Prostate gland (tissue), 2 donors: ENCODE measurements around the gene KLHL24.

Experiments
- POLR2A ChIP-seq: fragments of 450-650 bp; IDR thresholded peaks from one replicate; pipeline ENCODE4 v1.6.1; 2016; ENCODE audit warnings: antibody characterized with exemption, mild to moderate bottlenecking
- TF ChIP-seq, protein P1 (sequence below), 4 experiments: fragments of 200-600 bp in 2 of 4; fragments of 450-650 bp in 2 of 4; sonication (generic) in 2 of 4; IDR thresholded peaks; 1 replicate in 3 of 4; 2 replicates in 1 of 4; pipeline ENCODE4 v1.5.1; 2016 to 2019; ENCODE audit warnings: antibody characterized with exemption in 4 of 4, mild to moderate bottlenecking in 2 of 4, moderate library complexity in 2 of 4

DNA sequence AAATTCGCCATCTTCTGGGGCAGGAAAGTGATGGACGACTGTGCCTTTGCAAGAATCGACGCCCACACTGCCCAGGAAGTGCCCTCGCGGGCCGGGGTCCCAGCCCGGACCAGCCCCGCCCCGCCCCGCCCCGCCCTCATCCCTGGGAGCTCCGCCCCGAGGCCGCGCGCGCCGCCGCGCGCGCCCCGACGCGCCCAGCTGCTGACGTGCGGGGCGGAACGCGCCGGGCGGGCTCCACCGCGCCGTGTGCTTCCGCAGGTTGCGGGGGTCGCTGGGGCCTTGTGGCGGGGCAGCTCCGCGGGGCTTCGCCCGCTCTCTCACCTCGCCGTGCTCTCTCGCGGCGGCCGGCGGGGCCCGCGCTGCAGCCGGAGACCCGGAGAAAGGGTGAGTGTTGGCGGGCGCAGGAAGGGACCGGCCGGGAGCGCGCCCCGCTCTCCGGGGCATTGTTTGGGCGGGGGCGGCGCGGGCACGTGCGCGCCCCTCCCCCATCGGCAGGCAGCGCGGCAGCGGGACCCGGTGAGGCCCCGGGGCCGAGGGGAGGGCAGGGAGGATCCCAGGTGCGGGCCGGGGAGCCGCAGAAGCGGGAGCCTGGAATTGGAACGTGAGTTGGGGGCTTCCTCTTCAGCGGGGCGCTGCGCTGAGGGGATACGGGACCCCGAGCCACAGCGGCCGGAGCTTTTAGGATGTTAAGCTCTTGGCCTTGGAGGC, 62.3 kb downstream of the KLHL24 start, which contains the start of gene YEATS2:
- peak; percentile 54 for TF ChIP-seq POLR2A
- TF ChIP-seq, protein P1, sequence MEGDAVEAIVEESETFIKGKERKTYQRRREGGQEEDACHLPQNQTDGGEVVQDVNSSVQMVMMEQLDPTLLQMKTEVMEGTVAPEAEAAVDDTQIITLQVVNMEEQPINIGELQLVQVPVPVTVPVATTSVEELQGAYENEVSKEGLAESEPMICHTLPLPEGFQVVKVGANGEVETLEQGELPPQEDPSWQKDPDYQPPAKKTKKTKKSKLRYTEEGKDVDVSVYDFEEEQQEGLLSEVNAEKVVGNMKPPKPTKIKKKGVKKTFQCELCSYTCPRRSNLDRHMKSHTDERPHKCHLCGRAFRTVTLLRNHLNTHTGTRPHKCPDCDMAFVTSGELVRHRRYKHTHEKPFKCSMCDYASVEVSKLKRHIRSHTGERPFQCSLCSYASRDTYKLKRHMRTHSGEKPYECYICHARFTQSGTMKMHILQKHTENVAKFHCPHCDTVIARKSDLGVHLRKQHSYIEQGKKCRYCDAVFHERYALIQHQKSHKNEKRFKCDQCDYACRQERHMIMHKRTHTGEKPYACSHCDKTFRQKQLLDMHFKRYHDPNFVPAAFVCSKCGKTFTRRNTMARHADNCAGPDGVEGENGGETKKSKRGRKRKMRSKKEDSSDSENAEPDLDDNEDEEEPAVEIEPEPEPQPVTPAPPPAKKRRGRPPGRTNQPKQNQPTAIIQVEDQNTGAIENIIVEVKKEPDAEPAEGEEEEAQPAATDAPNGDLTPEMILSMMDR (IDR thresholded peaks at IDR 0.05) = no peak
